Measurements from ENCODE around the gene NETO2. TPM values are rescaled to one million over a fixed set of nuclear protein-coding genes. Genes with fewer than 3 reads are reported as not detected.

NETO2 gene
- total RNA-seq, 1 experiment from 2014 or later = 54.4 TPM

- Histone ChIP-seq H3F3A (ENCODE audit: insufficient read depth, low read depth) (no peaks in the 10 kb centered on the region), H3K27me3 (ENCODE audit: insufficient read depth, low read depth) (no peaks in the 10 kb centered on the region), H3K4me2 (no peak overlapping the region), H3K79me2 (ENCODE audit: low read depth) (no peaks in the 10 kb centered on the region), H3K36me3 (ENCODE audit: low read depth) (no peaks in the 10 kb centered on the region), H3K4me3 (no peak overlapping the region), H2AFZ (no peak overlapping the region), H3K9me3 (ENCODE audit: insufficient read depth, low read depth) (no peaks in the 10 kb centered on the region), H3K27ac (no peak overlapping the region), H3K9me2 (ENCODE audit: insufficient read depth) (no peaks in the 10 kb centered on the region), H4K20me1 (ENCODE audit: insufficient read depth) (no peaks in the 10 kb centered on the region), H3K4me1 (replicated peaks; ENCODE audit: insufficient read depth) (no peaks in the 10 kb centered on the region)
- no TSS peak for BruUV-seq (replicated peaks)
- no peak for TF ChIP-seq CTCF (conservative IDR thresholded peaks at IDR 0.05)
- TF ChIP-seq EZH2 (IDR thresholded peaks at IDR 0.05; ENCODE audit: low read depth) = no peak
- CTCF ChIA-PET = no interaction called here
- intact Hi-C loops (cut with micrococcal nuclease; ENCODE audit: unreplicated experiment) = no loop called here
- POLR2A ChIA-PET (ENCODE audit: unreplicated experiment) = no interaction called here
- DNase-seq = no peak
These were observed 36.3 kb upstream of the NETO2 start for GRCh38 chr16:47180073-47180472.

- intact Hi-C loops (cut with micrococcal nuclease; ENCODE audit: unreplicated experiment) = no loop called here
- no TSS peak for BruUV-seq (replicated peaks)
- no peaks in the 10 kb centered on the region for H3K36me3 ChIP-seq (ENCODE audit: low read depth)
- no peaks in the 10 kb centered on the region for H3K27me3 ChIP-seq (ENCODE audit: insufficient read depth, low read depth)
- H3K4me3 ChIP-seq = no peak overlapping the region
- no peaks in the 10 kb centered on the region for H3K79me2 ChIP-seq (ENCODE audit: low read depth)
- POLR2A ChIA-PET (ENCODE audit: unreplicated experiment) = no interaction called here
- H3K4me2 ChIP-seq = no peak overlapping the region
- H4K20me1 ChIP-seq (ENCODE audit: insufficient read depth) = no peaks in the 10 kb centered on the region
- no peak for DNase-seq
- H3K4me1 ChIP-seq (replicated peaks; ENCODE audit: insufficient read depth) = no peaks in the 10 kb centered on the region
- H3K27ac ChIP-seq = no peak overlapping the region
- no peaks in the 10 kb centered on the region for H3F3A ChIP-seq (ENCODE audit: insufficient read depth, low read depth)
- no peaks in the 10 kb centered on the region for H3K9me3 ChIP-seq (ENCODE audit: insufficient read depth, low read depth)
- no peak for TF ChIP-seq EZH2 (IDR thresholded peaks at IDR 0.05; ENCODE audit: low read depth)
- TF ChIP-seq CTCF (conservative IDR thresholded peaks at IDR 0.05) = no peak
- 0 out of 2 replicates have a peak, but pooled peaks cover 4% of the 10 kb centered on the region for H3K9me2 ChIP-seq (ENCODE audit: insufficient read depth)
- CTCF ChIA-PET = no interaction called here
- no peak overlapping the region for H2AFZ ChIP-seq
These were observed 31.4 kb upstream of the NETO2 start for GRCh38 chr16:47175152-47175551.

GRCh38 chr16:47162670-47163420 is 19.1 kb upstream of the NETO2 start:
- Histone ChIP-seq H3K79me2 (ENCODE audit: low read depth) (no peaks in the 10 kb centered on the region), H3K36me3 (ENCODE audit: low read depth) (no peaks in the 10 kb centered on the region), H3K4me1 (replicated peaks; ENCODE audit: insufficient read depth) (no peaks in the 10 kb centered on the region), H3F3A (ENCODE audit: insufficient read depth, low read depth) (no peaks in the 10 kb centered on the region), H4K20me1 (ENCODE audit: insufficient read depth) (no peaks in the 10 kb centered on the region; the same call in 1 of the 2 replicates), H2AFZ (no peak overlapping the region), H3K27me3 (ENCODE audit: insufficient read depth, low read depth) (no peaks in the 10 kb centered on the region), H3K9me2 (ENCODE audit: insufficient read depth) (no peaks in the 10 kb centered on the region), H3K4me3 (no peak overlapping the region), H3K9me3 (ENCODE audit: insufficient read depth, low read depth) (no peaks in the 10 kb centered on the region; the same call in 1 of the 2 replicates), H3K27ac (no peak overlapping the region), H3K4me2 (no peak overlapping the region)
- TF ChIP-seq EZH2 (IDR thresholded peaks at IDR 0.05; ENCODE audit: low read depth) (no peak), CTCF (conservative IDR thresholded peaks at IDR 0.05) (no peak)
- DNase-seq = no peak
- ChIA-PET POLR2A (ENCODE audit: unreplicated experiment) (no interaction called here), CTCF (no interaction called here)
- BruUV-seq (replicated peaks) = no TSS peak
- intact Hi-C loops (cut with micrococcal nuclease; ENCODE audit: unreplicated experiment) = no loop called here

All from PC-9 (cell line).